HG03175 (cell line): Measurements from ENCODE around the gene CNTN4.
"Not testable (repeated sequence)": the region's sequence is repeated elsewhere in the genome, so short reads cannot be mapped to it uniquely, and the experiment has no call there.

ENCODE experiments used
- ATAC-seq: cut with Tn5 transposase; IDR thresholded peaks from one replicate; pipeline ENCODE4 v1.9.1; 2021; ENCODE audit warnings: mild to moderate bottlenecking, moderate library complexity; ENCODE audit not compliant: unreplicated experiment

The CNTN4 gene

DNA sequence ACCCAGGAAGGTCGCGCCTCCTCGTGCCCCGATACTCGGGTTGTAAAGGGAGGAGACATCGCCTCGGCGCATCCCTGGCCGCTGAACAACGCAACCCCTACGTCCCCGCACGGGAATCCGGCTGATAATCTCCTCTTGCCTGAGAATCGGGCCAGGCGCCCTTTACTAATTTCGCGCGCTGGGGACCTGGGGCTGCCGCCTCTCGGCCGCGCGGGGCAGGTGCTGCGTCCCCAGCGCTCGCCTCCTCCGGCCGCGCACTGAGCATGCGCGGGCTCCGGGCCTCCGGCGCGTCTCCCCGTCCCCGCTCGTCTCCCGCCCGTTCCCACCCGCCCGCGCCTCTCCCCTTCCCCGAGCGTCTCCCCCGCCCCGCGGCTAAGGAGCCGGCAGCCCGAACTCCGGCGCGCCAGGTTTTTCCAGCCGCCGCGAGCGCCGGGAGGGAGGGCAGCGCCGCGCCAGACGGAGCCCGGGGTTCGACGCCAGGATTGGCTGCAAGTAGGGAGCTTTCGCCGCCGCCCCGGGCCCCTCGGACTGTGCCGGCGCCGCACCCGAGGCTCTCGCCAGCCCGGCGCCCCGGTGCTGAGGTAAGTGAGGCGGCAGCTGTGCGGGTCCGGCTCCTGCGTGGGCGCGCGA, at the start of gene CNTN4:
TSS of gene CNTN4 (plus strand) at position 469 of the 630 bp plus-strand sequence.
- no peak for ATAC-seq

DNA sequence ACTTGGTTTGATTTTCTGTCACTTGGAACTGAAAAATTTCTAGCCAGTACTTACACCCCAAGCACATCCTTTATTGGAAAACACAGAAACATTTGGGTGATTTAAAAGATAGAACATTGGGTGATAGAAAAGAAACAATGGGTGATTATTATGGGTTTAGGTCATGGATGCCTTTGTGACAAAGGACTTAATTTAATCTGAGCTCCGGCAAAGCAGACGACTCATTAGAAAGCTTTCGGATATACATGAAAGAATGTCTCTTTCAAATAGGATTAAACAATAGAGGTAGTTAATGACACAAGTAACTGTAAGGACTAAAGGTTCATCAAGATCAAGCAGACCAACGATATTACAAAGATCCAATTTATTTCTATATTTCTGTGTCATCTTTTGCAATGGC, 37.3 kb upstream of the CNTN4 start:
- no peak for ATAC-seq

DNA sequence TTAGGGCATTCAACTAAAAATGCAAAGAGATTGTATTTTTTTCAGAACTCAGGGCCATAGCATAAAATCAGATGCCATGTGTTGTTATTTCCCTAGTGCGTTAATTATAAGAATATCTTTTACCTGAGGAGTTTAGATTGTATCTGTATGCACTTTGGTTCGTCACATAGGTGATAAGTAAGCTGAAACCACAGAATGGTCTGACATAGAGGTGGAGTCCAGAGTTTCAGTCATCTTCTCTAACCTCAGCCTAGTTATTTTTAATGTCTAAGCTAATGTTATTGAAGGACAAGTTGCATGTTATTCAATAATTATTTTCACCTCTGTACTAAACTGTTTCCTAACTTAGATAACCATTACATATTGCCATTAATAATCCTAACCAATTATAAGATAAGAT, 27.1 kb upstream of the CNTN4 start:
- no peak for ATAC-seq

DNA sequence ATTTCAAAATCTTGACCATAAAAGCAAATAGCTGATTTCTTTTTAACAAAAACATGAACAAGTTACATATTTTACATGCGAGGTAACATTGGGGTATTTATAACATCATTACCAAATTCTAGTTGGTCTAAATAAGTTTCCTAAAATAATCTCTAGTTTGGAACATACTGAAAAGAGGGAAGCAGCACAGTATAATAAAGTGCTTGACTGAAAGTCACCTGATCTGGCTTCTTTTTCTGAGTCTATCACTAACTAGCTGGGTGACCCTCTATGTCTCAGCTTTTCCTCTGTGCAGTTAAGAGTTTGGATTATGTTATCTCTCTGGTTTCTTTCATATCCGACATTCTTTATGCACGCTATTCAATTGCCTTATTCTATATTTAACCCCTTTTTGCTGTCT, 19.8 kb upstream of the CNTN4 start:
- ATAC-seq = no peak

DNA sequence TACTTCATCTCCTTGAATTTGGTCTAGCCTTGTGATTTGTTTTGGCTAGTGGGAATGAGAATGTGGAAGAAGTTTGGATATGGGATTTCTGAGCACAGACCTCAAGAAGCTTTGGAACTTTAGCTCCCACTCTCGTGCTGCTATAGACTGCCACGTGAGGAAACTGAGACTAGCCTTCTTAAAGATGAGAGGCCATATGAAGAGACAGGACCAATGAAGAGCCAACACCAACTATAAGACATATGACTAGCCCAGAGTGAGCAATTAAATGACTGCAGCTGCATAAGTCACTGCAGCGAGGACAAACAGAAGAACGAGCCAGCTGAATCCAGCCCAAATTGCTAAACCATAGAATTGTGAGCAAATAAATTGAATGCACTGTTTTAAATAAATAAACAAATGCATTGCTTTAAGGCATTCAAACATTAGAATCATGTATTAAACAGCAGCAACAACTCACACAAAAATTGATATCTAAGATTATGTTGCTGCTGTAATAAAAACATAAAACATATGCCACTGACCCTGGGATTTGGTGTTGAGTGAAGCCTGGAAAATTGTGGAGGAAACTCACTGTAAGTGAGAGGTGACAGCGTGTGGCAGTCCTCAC, 15.7 kb upstream of the CNTN4 start:
- no peak for ATAC-seq

DNA sequence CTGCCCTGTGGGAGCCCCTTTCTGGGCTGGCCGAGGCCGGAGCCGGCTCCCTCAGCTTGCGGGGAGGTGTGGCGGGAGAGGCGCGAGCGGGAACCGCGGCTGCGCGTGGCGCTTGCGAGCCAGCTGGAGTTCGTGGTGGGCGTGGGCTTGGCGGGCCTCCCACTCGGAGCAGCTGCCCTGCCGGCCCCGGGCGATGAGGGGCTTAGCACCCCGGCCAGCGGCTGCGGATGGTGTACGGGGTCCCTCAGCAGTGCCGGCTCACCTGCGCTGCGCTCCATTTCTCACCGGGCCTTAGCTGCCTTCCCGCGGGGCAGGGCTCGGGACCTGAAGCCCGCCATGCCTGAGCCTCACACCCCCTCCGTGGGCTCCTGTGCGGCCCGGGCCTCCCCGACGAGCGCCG, 15.1 kb upstream of the CNTN4 start:
- not testable (repeated sequence) for ATAC-seq

DNA sequence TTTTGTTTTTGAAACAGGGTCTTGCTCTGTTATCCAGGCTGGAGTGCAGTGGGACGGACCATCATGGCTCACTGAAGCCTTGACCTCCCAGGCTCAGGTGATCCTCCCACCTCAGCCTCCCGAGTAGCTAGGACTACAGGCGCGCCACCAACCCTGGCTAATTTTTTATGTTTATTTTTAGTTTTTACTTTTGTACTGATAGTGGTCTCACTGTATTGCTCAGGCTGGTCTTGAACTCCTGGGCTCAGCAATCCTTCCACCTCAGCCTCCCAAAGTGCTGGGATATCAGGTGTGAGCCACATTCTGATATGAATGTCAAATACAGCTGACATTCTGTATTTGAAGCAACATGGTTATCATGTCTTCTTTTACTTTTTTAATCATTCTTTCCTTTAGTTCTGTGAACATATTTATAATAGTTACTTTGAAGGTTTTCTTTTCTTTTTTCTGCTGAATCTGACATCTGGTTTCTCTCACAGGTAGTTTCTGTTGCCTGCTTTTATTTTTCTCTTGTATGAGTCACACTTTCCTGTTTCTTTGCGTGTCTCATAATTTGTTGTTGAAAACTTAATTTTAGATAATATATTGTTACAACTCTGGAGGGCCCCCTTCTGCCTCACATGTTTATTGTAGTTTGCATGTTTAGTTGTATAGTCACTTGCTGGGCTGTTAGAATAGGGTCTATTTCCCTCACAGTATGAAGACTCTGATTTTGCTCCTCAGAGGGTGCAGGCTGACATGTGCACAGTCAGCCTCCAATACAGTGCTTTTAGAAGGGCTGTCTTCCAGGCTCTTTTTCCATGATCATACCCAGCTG, 8.4 kb upstream of the CNTN4 start:
- ATAC-seq = no peak

DNA sequence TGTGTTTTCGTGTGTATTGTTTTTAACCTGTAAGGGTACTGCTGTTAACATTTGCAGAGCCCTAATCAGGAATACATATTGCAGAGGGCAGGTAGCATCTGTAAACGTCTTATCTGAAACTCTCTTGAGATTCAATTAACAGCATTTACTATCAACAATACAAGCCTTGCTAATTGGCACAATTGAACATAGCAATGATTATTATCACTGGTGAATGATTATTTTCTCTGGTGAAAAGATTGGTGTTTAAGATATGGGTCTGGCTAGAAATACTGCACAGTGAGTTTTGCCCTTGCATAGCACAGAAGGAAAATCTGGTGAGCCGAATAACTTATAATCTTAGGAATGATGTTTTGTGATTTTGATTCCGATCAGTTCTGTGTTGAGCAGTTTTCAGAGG, 5.9 kb upstream of the CNTN4 start:
- no peak for ATAC-seq

DNA sequence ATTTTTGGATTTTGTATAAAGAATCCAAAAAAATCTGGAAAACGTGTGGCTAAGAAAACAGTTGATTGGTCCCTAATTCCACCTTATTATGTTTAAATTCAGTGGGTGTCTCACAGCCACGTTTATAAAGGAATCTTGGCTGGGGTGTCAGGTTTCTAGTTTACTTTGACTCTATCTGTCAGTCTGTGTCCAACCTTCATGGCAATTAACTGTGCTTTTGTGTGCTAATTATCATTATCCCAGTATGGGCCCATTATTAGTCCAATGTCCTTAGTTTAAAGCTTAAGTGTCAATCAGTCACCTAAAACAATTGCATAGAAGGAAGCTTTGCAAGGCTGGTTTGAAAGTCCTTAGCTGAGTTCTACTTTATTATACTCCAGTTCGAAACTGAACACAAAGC, 3.7 kb upstream of the CNTN4 start:
- no peak for ATAC-seq

DNA sequence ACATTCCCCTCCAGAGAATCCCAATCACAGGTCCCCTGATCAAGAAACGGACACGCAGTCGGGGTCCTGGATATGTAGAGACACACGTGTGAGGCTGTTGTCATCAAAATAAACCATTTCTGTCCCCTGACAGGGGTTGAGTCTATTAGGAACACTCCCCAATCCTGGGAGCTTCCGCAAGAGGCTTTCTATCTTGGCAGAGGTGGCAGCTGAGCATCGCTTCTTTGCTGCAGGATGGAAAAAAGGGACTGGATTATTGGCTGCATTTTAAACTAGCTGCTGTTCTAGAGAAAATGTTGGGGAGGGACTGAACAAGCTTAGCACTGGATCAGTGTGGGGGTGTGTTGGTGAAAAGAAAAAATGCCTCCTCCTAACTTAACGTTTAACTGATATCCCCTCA, 2.5 kb upstream of the CNTN4 start:
- ATAC-seq = no peak

DNA sequence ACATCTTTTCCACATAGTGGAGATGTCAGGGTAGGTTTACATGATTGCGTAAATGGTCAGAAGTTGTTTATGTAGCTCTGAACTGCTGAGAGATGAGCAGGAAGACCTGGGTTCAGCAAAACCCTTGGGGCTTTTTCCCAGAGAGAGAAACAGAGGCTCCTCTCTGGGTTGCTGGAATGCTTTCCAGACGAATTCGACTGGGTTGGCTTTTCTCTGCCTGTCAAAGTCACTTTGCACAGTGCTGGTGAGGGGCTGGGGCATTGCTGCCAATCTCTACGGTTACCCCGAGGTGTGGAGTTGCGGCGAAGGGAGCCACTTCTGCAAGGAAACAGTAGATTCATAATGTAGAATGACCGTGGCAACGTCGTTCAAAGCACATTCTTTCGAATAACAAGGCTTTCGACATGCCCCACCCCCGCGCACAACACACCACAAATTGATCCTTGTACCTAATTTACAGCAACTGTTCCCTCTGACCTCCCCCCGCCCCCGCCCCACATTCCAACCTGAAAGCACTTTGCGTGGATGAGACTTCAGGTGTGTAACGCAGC, 950 bp upstream of the CNTN4 start:
- ATAC-seq = no peak

DNA sequence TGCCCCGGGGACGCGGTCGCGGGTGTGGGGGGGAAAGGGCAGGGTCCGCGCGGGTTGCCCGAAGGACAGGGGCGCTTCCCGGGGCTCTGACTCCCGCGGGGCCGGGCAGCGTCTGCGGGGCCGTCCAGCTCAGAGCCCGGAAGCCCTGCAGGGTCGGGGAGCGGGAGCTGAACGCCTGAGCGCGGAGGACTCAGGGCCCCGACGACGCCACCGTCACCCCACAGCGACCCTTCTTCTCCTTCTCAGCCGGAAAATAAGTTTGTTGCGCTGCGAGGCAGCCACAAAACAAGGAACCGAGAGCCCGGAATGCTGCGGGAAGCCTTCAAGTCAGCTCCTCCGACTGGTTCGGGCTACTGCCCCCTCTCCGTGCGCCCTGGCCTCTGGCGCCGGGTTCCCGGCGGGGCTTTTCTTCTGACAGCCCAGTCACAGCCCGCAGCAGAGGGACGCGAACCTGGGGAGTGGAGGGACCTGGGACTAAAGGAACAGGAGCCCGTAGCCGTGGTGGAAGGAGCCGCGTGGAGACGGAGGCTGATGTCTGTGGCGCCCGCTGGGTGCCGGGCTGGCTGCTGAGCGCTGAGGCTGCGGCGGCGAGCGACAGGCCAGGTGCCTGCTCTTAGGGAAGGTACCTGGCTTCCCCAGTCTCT, 484 bp downstream of the CNTN4 start:
- no peak for ATAC-seq

DNA sequence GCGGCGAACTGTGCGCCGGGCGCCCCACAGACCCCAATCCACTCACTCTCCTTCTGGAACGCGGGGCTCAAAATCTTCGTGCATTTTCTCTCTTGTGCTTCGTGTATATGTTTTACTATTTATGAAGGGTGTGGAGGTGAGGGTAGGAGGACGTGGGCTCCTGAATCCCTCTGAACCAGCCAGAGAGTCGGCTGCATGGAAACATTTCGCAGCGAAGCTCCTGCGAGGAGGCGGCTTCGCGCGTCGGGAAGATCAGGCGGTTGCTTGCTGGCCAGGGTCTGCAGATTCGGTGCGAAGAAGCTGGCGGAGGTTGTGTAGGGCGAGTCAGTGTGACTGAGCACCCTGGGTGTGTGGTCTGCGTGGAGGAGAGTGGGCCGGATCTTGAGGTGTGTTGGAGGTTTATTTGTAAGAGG, 1.1 kb downstream of the CNTN4 start:
- ATAC-seq = no peak

DNA sequence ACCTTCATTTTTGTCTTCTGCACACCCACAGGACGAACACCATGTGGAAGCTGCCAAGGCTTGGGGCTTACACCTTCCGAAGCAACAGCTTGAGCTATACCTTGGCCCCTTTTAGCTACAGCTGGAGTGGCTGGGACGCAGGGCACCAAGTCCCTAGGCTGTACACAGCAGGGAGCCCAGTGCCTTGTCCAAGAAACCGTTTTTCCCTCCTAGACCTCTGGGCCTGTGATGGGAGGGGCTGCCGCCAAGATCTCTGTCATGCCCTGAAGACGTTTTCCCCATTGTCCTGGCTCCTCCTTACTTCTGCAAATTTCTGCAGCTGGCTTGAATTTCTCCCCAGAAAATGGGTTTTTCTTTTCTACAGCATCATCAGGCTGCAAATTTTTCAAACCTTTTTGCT, 7.8 kb downstream of the CNTN4 start:
- ATAC-seq = no peak

DNA sequence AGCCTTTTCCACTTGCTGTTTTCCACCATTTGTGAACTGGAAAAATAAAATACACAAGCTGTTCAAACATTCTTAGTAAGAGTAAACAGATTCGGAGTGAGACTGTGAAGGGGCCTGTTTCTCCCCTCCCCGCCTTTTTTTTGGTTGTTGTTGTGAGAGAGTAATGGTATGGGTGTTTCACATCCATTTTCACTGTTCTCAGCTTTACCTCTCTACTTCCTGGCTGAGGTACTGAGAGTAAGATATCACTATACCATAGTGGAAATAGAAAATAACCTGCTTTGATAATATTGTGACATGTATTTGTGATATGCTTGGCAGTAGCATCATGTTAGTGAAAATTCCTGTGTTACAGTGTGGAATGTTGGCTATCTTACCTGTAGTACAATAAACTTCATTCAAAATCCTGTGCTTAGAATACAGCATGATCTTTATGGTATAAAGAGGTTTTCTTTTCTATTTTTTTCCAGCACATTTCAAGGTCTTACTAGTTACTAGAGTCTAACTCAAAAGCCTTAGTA, 12.0 kb downstream of the CNTN4 start:
- no peak for ATAC-seq

DNA sequence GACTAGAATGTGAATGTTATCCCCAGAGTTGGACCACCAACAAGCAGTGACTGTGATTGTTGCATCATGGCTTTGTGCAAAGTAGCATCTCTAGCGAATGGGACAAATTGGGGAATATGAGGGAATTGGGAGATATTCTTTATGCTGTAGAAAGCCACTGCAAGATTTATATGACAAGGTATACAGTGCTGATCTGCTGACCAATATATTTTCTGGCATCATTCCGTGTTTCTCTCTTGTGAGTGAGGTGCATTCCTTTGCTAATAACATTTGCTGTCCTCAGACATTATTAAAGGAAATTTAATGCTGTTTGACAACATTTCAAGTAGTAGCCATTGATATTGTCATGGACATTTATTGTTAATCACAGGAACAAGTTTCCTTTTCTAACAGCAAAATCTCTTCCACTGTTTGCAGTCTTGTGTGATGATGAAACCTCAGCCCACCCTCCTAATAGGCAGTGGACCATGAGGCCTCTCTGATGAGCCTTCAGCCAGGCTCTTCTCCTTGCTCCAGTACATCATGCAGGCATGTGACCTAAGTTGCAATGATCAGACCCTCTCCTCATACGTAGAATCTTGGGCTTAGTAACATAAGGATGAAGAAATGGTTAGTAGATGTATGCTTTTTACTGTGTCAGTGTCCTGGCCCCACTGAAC, 16.1 kb downstream of the CNTN4 start:
- ATAC-seq = no peak

DNA sequence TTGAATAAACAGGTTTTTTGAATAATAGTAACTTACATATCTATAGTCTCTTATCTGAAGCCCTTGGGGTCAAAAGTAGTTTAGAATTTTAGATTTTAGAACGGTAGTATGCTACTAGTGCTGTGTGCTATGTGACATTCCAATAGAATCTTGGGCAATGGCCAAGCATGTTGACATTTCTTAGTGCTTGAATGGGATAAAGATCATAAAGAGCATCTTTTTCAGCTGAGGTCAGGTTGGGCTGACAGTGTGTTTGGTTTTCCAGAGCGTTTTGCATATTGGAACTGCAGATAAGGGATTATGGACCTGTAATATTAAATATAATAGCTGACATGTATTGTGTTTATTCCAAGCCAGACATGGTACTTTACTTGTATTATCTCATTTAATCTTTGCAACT, 32.1 kb downstream of the CNTN4 start:
- ATAC-seq = no peak

DNA sequence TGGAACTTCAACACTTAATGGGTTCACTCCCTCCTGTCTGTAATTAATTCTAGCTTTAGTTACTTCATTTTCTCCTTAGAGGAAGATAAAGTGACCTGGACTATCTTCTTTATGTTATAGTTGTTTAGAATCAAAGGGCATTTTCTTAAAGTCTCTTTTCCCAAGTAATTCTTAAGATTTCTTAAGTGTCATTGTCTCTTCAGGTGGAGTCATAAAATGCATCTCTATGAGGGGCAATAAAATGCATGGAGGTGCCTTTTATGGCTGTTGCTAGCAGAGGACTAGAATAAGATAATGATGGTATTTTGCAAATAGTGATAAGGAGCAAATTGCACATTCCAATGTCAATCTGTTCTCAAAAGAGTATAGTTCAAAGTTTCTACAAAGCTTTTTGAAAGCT, 34.5 kb downstream of the CNTN4 start:
- no peak for ATAC-seq

DNA sequence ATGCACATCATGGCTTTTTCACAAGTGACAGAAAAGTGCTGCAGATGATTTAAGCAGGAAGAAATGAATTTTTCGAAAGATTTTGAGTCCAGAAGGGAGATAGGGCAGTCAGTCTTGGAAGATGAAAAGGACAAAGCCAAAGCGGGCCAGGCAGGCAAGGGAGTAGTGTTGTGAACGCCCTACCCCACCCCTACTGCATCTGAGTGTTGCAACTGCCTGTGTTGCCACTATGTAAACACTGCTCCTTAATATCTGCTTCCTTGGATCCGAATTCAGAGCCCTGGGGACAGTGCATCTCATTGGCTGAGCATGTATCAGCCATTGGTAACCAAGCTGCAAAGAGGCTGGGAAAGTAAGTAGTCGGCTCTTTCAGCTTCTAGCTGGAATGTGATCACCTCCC, 39.0 kb downstream of the CNTN4 start:
- no peak for ATAC-seq

DNA sequence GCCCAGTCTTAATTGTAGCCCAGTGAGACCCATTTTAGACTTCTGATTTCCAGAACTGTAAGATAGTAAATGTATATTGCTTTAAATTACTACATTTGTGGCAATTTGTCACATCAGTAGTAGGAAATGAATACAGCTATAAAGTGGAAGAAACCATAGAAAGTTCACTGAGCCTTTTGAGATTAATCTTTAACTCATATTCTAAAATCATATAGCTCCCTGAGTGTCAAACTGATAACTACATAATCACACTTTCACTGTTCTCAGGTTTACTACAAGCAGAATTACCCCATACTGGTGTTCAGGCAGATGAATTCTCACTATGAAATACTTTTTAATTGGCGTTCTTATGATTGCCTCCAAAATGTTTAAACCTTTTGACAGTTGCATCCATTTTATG, 42.8 kb downstream of the CNTN4 start:
- ATAC-seq = no peak
